HEK293T (cell line): ENCODE data around the gene SLC18A3.

Experiments
- CTCF ChIA-PET: fragments of 350-600 bp; formaldehyde crosslinking; extraction: SDS; loops from one replicate; lab custom pipeline; 2021; ENCODE audit warnings: antibody characterized with exemption, inconsistent platforms; lab: Yijun Ruan, JAX
- POLR2A ChIA-PET: fragments of 350-600 bp; formaldehyde crosslinking; extraction: SDS; loops from one replicate; lab custom pipeline; 2020; ENCODE audit warnings: antibody characterized with exemption, inconsistent platforms; lab: Yijun Ruan, JAX
- DNase-seq: peaks from one replicate; pipeline ENCODE4 v3.0.0; 2012; ENCODE audit warnings: mixed read lengths; ENCODE audit errors: extremely low spot score
- ARNT ChIP-seq: fragments of 450-650 bp; IDR thresholded peaks from 2 replicates; pipeline ENCODE4 v1.6.1; 2017; ENCODE audit warnings: mild to moderate bottlenecking
- BHLHE40 ChIP-seq: fragments of 450-650 bp; IDR thresholded peaks from 2 replicates; pipeline ENCODE4 v1.6.1; 2016; ENCODE audit warnings: mild to moderate bottlenecking, moderate library complexity, borderline replicate concordance
- CTBP1 ChIP-seq: fragments of 450-650 bp; IDR thresholded peaks from 2 replicates; pipeline ENCODE4 v1.6.1; 2016; ENCODE audit warnings: borderline replicate concordance
- ELF4 ChIP-seq: fragments of 450-650 bp; IDR thresholded peaks from 2 replicates; pipeline ENCODE4 v1.6.1; 2017; ENCODE audit warnings: antibody characterized with exemption
- FOXA1 ChIP-seq: fragments of 450-650 bp; IDR thresholded peaks from 2 replicates; pipeline ENCODE4 v1.6.1; 2016; ENCODE audit warnings: mild to moderate bottlenecking
- FOXK2 ChIP-seq: fragments of 450-650 bp; IDR thresholded peaks from 2 replicates; pipeline ENCODE4 v1.6.1; 2016; ENCODE audit warnings: mild to moderate bottlenecking
- FOXM1 ChIP-seq: fragments of 450-650 bp; IDR thresholded peaks from 2 replicates; pipeline ENCODE4 v1.6.1; 2017; ENCODE audit warnings: mild to moderate bottlenecking, borderline replicate concordance
- HDGF ChIP-seq: fragments of 450-650 bp; IDR thresholded peaks from 2 replicates; pipeline ENCODE4 v1.6.1; 2017; ENCODE audit warnings: antibody characterized with exemption, borderline replicate concordance
- L3MBTL2 ChIP-seq: fragments of 450-650 bp; conservative IDR thresholded peaks from 2 replicates; pipeline ENCODE4 v1.6.1; 2016; ENCODE audit warnings: mild to moderate bottlenecking
- LEF1 ChIP-seq: fragments of 450-650 bp; IDR thresholded peaks from 2 replicates; pipeline ENCODE4 v1.6.1; 2017; ENCODE audit warnings: mild to moderate bottlenecking, borderline replicate concordance
- NFRKB ChIP-seq: fragments of 450-650 bp; IDR thresholded peaks from 2 replicates; pipeline ENCODE4 v1.6.1; 2016; ENCODE audit warnings: mild to moderate bottlenecking, moderate library complexity
- SP1 ChIP-seq: fragments of 450-650 bp; IDR thresholded peaks from 2 replicates; pipeline ENCODE4 v1.6.1; 2017
- SUZ12 ChIP-seq: fragments of 450-650 bp; IDR thresholded peaks from 2 replicates; pipeline ENCODE4 v1.6.1; 2016; ENCODE audit warnings: mild to moderate bottlenecking
- TARDBP ChIP-seq: fragments of 450-650 bp; IDR thresholded peaks from 2 replicates; pipeline ENCODE4 v1.6.1; 2016
- ZNF384 ChIP-seq: fragments of 450-650 bp; IDR thresholded peaks from 2 replicates; pipeline ENCODE4 v1.6.1; 2016
- TF ChIP-seq, protein P1 (sequence below): fragments of 450-650 bp; IDR thresholded peaks from 2 replicates; pipeline ENCODE4 v1.6.1; 2016

Gene SLC18A3

DNA sequence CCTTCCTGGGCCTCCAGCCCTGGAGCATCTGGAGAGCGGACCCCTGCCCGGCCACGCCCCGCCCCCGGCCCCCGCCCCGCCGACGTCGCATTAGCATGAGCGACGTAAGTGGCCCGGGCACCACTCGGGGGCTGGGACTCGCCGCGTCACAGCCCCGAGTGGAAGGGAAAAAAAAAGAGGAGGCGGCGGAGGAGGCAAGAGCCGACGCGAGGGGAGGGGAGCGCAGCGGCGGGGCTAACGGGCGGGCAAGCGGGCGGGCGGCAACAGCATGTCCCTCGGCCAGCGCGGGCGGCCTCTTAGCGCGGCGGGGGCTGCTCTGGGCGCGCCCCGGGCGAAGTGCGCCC, at the start of gene SLC18A3:
Gene SLC18A3 (plus strand): TSS at position 197 of the 344 bp plus-strand sequence. CDS start 431 bp downstream, outside the sequence.
- ChIA-PET CTCF (no interaction called here), POLR2A (no interaction called here)
- DNase-seq: peak; percentile 26
- TF ChIP-seq FOXK2: no peak
- no peak for TF ChIP-seq FOXA1
- TF ChIP-seq, protein P1, sequence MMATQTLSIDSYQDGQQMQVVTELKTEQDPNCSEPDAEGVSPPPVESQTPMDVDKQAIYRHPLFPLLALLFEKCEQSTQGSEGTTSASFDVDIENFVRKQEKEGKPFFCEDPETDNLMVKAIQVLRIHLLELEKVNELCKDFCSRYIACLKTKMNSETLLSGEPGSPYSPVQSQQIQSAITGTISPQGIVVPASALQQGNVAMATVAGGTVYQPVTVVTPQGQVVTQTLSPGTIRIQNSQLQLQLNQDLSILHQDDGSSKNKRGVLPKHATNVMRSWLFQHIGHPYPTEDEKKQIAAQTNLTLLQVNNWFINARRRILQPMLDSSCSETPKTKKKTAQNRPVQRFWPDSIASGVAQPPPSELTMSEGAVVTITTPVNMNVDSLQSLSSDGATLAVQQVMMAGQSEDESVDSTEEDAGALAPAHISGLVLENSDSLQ: no peak
- TF ChIP-seq SUZ12: no peak

DNA sequence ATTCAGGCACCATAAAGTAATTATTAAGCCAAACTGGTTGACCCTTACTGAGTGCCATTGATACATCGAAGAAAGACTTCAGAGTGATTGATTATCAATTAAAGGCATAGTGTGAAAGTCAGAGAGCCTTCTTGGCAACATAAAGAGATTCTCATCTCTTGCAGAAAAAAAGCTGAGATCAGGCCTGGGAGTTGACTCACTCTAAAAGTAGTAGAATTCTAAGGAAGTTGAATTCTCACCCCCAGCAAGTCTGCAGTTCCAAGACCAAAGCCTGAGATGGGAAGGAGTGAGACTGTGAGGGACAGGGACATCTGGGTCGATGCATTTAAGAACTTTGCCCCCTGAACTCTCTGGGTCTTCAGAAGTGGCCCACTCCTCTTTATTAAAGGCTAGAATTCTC, 49.6 kb upstream of the SLC18A3 start:
- CTCF ChIA-PET: no interaction called here
- no peak for DNase-seq
- TF ChIP-seq L3MBTL2 (no peak), FOXK2 (no peak), NFRKB (no peak), LEF1 (no peak), CTBP1 (no peak), BHLHE40 (no peak), ZNF384 (no peak), SP1 (no peak), ELF4 (no peak), FOXA1 (no peak), SUZ12 (no peak), ARNT (no peak), HDGF (no peak), FOXM1 (no peak)
- TF ChIP-seq, protein P1: no peak
- POLR2A ChIA-PET: no interaction called here

DNA sequence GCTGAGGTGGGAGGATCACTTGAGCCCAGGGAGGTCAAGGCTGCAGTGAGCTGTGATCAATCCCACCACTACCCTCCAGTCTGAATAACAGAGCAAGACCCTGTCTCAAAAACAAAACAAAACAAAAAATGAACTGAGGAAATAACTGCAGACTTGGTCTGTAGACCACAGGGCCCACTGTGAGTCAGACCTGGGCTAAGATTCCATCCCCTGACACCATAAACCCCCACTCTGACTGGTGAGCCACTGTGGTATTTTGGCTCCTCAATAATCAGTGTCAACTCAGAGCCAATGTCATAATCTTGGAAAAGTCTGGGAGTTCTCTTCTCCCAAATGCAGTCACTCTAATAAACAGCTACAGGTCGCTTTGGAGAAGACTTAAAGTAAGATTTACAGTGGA, 47.2 kb upstream of the SLC18A3 start:
- no peak for DNase-seq
- POLR2A ChIA-PET: no interaction called here
- no peak for TF ChIP-seq L3MBTL2
- TF ChIP-seq LEF1: no peak
- TF ChIP-seq ARNT: no peak
- CTCF ChIA-PET: no interaction called here

DNA sequence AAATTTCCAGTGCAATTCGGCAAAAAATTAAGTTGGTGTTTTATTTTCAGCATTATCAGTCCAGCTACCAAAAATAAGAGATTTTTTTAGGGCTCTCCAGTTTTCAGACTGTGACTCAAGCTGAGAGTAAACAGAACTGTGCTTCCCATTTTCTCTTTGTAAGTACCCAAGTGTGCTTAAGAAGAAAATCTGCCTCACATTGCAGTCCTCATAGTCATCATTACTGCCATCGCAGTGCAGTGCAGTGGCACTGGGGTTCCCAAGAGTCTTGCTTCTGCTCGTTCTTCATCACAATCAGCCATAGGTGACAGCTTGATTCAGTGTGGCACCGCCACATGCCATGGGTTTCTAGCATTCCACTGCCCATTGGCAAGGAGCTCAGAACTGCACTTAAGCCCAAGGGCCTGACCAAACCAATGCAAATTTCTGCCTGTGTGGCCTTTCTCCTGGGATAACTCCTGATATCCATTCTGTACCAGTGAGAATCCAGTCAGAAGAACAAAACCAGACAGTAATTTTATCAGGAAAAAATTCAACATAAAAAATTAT, 45.6 kb upstream of the SLC18A3 start:
- ChIA-PET CTCF (no interaction called here), POLR2A (no interaction called here)
- TF ChIP-seq TARDBP: no peak
- no peak for DNase-seq

DNA sequence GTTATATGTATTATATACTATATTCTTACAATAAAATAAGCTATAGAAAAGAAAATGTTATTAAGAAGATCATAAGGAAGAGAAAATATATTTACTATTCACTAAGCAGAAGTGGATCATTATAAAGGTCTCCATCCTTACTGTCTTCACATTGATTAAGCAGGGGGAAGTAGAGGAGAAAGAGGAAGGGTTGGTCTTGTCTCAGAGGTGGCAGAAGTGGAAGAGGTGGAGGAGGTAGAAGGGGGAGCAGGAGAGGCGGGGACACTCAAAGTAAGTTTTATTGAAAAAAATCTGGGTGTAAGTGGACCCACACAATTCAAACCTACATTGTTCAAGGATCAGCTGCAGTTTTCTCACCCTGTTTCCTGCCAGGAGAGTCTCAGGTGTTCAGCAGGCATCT, 42.3 kb upstream of the SLC18A3 start:
- CTCF ChIA-PET: no interaction called here
- DNase-seq: no peak
- TF ChIP-seq, protein P1: no peak
- TF ChIP-seq SP1 (no peak), ELF4 (no peak), ZNF384 (no peak), FOXA1 (no peak), L3MBTL2 (no peak), FOXM1 (no peak)
- POLR2A ChIA-PET: no interaction called here

DNA sequence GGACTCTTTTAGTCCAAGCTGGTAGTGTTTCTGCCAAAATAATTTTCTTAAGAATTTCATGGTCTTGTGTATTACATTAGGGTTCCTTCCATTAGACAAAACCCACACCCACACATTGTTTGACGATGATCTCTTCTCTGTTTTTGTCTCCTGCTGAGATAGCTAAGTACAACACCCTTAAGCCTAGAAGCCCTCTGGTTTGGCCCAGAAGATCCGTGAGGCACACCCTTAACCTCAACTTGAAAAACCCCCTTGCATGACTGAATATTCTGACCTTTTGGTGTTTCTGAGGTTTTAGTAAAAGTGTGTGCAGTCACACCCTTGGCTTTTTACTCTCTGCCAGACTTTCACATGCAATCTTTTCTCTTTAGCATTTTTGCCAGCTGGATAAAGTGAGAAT, 41.9 kb upstream of the SLC18A3 start:
- POLR2A ChIA-PET: no interaction called here

More for the DNA sequence above, 41.9 kb upstream of the SLC18A3 start:
- CTCF ChIA-PET: no interaction called here
- no peak for TF ChIP-seq FOXM1
- no peak for TF ChIP-seq L3MBTL2
- no peak for TF ChIP-seq CTBP1
- no peak for TF ChIP-seq ELF4
- no peak for TF ChIP-seq SP1
- TF ChIP-seq ARNT: no peak
- TF ChIP-seq NFRKB: no peak
- TF ChIP-seq FOXK2: no peak
- TF ChIP-seq BHLHE40: no peak
- TF ChIP-seq LEF1: no peak
- no peak for TF ChIP-seq TARDBP
- TF ChIP-seq, protein P1: no peak
- TF ChIP-seq ZNF384: no peak
- no peak for DNase-seq
